Nephron progenitor cell (in vitro differentiated cells): Measurements from ENCODE around the gene GPR156.

ENCODE experiments used
- DNase-seq: peaks from one replicate; pipeline ENCODE4 v3.0.0; 2021
- H3K27ac Mint-ChIP-seq: 2 replicates; pipeline ENCODE4 v1.8.0; 2021; ENCODE audit warnings: mild to moderate bottlenecking, moderate library complexity, mixed read lengths
- H3K27me3 Mint-ChIP-seq: 2 replicates; pipeline ENCODE4 v1.8.0; 2021; ENCODE audit warnings: mild to moderate bottlenecking, low read depth, mixed read lengths; ENCODE audit not compliant: poor library complexity
- H3K36me3 Mint-ChIP-seq: 2 replicates; pipeline ENCODE4 v1.8.0; 2021; ENCODE audit warnings: low read depth, mixed read lengths
- H3K4me1 Mint-ChIP-seq: 2 replicates; pipeline ENCODE4 v1.8.0; 2021; ENCODE audit warnings: mixed read lengths
- H3K4me3 Mint-ChIP-seq: 2 replicates; pipeline ENCODE4 v1.8.0; 2021; ENCODE audit warnings: mild to moderate bottlenecking, moderate library complexity, mixed read lengths
- H3K9me3 Mint-ChIP-seq: 2 replicates; pipeline ENCODE4 v1.8.0; 2021; ENCODE audit warnings: mild to moderate bottlenecking, moderate library complexity, mixed read lengths
- TF ChIP-seq, protein P1 (sequence below): fragments of 200-600 bp; sonication (generic); IDR thresholded peaks from 2 replicates; pipeline ENCODE4 v1.5.0; 2021; ENCODE audit warnings: antibody characterized with exemption

The GPR156 gene

GRCh38 chr3:120129718-120130513 lies 155.1 kb downstream of the GPR156 start:
- TF ChIP-seq, protein P1, sequence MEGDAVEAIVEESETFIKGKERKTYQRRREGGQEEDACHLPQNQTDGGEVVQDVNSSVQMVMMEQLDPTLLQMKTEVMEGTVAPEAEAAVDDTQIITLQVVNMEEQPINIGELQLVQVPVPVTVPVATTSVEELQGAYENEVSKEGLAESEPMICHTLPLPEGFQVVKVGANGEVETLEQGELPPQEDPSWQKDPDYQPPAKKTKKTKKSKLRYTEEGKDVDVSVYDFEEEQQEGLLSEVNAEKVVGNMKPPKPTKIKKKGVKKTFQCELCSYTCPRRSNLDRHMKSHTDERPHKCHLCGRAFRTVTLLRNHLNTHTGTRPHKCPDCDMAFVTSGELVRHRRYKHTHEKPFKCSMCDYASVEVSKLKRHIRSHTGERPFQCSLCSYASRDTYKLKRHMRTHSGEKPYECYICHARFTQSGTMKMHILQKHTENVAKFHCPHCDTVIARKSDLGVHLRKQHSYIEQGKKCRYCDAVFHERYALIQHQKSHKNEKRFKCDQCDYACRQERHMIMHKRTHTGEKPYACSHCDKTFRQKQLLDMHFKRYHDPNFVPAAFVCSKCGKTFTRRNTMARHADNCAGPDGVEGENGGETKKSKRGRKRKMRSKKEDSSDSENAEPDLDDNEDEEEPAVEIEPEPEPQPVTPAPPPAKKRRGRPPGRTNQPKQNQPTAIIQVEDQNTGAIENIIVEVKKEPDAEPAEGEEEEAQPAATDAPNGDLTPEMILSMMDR, result no peak
- DNase-seq, result no peak
- Mint-ChIP-seq H3K27me3 (no peaks in the 10 kb centered on the region), H3K4me1 (peaks cover 5% of the 10 kb centered on the region), H3K4me3 (no peak overlapping the region), H3K27ac (no peak overlapping the region), H3K9me3 (no peaks in the 10 kb centered on the region), H3K36me3 (no peaks in the 10 kb centered on the region)

GRCh38 chr3:120129051-120129450 lies 156.0 kb downstream of the GPR156 start:
- no peak for DNase-seq
- H3K27ac Mint-ChIP-seq, result no peak overlapping the region
- no peaks in the 10 kb centered on the region for H3K27me3 Mint-ChIP-seq
- TF ChIP-seq, protein P1, result no peak
- H3K4me1 Mint-ChIP-seq, result peaks cover 5% of the 10 kb centered on the region
- H3K4me3 Mint-ChIP-seq, result no peak overlapping the region
- H3K36me3 Mint-ChIP-seq, result no peaks in the 10 kb centered on the region
- H3K9me3 Mint-ChIP-seq, result no peaks in the 10 kb centered on the region

DNA sequence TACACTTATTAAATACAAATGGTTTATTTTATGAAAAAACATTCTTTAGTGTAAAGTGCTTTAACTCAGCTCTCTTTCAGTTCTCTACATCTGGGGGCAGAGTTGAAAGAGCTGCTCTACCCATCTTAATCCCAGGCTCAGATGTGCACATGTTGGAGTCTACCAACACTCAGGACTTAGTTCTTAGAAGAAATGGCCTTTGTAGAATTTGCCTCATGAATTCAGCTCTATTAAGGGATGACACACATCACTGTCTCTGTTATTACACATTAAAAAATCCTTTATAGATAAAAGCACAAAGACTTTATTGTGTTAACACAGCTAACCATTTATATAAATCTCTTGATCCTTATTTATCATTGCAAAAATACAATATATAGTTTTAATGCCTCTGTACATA lies 159.0 kb downstream of the GPR156 start:
- Mint-ChIP-seq H3K27me3 (no peaks in the 10 kb centered on the region), H3K36me3 (peaks cover 5% of the 10 kb centered on the region), H3K27ac (no peak overlapping the region), H3K4me3 (no peak overlapping the region), H3K4me1 (peaks cover 5% of the 10 kb centered on the region), H3K9me3 (no peaks in the 10 kb centered on the region)
- TF ChIP-seq, protein P1, result no peak
- no peak for DNase-seq

DNA sequence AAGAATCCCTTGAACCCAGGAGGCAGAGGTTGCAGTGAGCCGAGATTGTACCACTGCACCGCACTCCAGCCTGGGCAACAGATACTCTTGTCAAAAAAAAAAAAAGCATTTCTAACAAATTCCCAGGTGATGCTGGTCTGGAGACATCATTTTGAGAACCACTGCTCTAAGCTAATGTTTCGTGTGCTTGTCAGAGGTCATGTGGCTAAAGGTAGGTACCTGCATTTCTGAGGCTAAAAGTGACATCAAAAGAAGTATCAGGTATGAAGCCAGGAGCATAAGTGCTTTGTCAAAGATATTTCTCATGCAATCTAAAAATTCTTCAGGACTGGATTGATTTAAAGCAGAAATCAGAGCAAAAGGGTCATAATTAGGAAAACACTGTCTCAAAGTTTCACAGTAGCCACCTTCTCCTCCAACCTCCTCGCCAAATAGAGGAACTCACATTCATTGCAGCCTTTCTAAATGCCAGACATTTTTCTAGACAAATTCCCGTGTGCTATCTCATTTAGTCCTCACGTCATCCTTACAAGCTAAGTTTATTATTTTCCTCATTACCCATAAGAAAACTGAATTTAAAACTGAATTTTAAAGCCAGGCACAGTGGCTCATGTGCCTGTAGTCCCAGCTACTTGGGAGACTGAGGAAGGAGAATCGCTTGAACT lies 165.0 kb downstream of the GPR156 start:
- no peak overlapping the region for H3K27ac Mint-ChIP-seq
- DNase-seq, result no peak
- no peaks in the 10 kb centered on the region for H3K27me3 Mint-ChIP-seq

More for the DNA sequence above, 165.0 kb downstream of the GPR156 start:
- Mint-ChIP-seq H3K9me3 (peaks cover 26% of the 10 kb centered on the region), H3K36me3 (peaks cover 45% of the 10 kb centered on the region), H3K4me1 (no peaks in the 10 kb centered on the region), H3K4me3 (no peak overlapping the region)
- TF ChIP-seq, protein P1, result no peak
